HepG2 (cell line): ENCODE results near the gene CCDC174. TPM values are rescaled to one million over a fixed set of nuclear protein-coding genes. Genes with fewer than 3 reads are reported as not detected.

Experiments used
- ATAC-seq: fragments of 200-7000 bp; cut with Tn5 transposase; 3 replicates; pipeline ENCODE4 v1.9.1; 2020; ENCODE audit warnings: mild to moderate bottlenecking, moderate library complexity
- BruUV-seq: library from RNA; stranded (reverse); fragments of 400-500 nt; replicated peaks from 2 replicates; lab custom pipeline; 2021; lab: Mats Ljungman, UMichigan
- CTCF ChIA-PET: fragments of 300-600 bp; formaldehyde crosslinking; extraction: SDS; loops from one replicate; lab custom pipeline; 2021; ENCODE audit warnings: low total read pairs, inconsistent platforms, low intra/inter-chr PET ratio; lab: Yijun Ruan, JAX
- POLR2A ChIA-PET: fragments of 350-600 bp; sonication (Branson Sonifier 250); formaldehyde crosslinking; loops from one replicate; lab custom pipeline; 2020; ENCODE audit warnings: antibody characterized with exemption, inconsistent platforms; lab: Yijun Ruan, JAX
- DNase-seq: peaks from one replicate; pipeline ENCODE4 v3.0.0-alpha.2; 2015; ENCODE audit warnings: low spot score
- FAIRE-seq: peaks from 3 replicates; lab custom pipeline; 2011; peaks lifted over from hg19 to GRCh38; lab: Jason Lieb, UNC
- H2AFZ ChIP-seq: one replicate; pipeline ENCODE4 v1.6.1; 2011; ENCODE audit warnings: low read length, inconsistent platforms
- H3K27ac ChIP-seq: fragments of 300-600 bp; 3 replicates; pipeline ENCODE4 v1.8.0; 2011; ENCODE audit warnings: mixed run types, mild to moderate bottlenecking, mixed read lengths, low read length, inconsistent platforms; ENCODE audit not compliant: insufficient read depth; ENCODE audit errors: extremely low read length
- H3K27me3 ChIP-seq, 2 experiments: fragments of 200-600 bp in 1 of 2; 2 replicates in 1 of 2; 3 replicates in 1 of 2; pipeline versions ENCODE4 v1.6.0 to v1.8.0; 2011; ENCODE audit warnings: low read length in 2 of 2, mild to moderate bottlenecking in 2 of 2, moderate library complexity in 2 of 2, inconsistent platforms in 1 of 2; ENCODE audit not compliant: insufficient read depth in 2 of 2, control insufficient read depth in 1 of 2
- H3K36me3 ChIP-seq, 2 experiments: fragments of 200-600 bp in 1 of 2; replicated peaks in 1 of 2; 2 replicates in 1 of 2; 3 replicates in 1 of 2; pipeline versions ENCODE4 v1.5.1 to v1.8.0; 2011; ENCODE audit warnings: low read length in 2 of 2, inconsistent platforms in 1 of 2; ENCODE audit not compliant: insufficient read depth in 2 of 2, control insufficient read depth in 1 of 2
- H3K4me1 ChIP-seq: 2 replicates; pipeline ENCODE4 v1.5.1; 2012; ENCODE audit warnings: low read length, inconsistent platforms; ENCODE audit not compliant: insufficient read depth
- H3K4me2 ChIP-seq: 2 replicates; pipeline ENCODE4 v1.6.0; 2011; ENCODE audit warnings: low read depth, low read length, inconsistent platforms
- H3K4me3 ChIP-seq, 3 experiments: fragments of 200-600 bp in 1 of 3; sonication (generic), shearing (Covaris generic) in 1 of 3; replicated peaks in 1 of 3; 2 replicates each; pipeline ENCODE4 v1.5.1; 2011 to 2016; ENCODE audit warnings: low read length in 3 of 3, inconsistent platforms in 2 of 3, low read depth in 2 of 3, mild to moderate bottlenecking in 2 of 3, control low read depth in 1 of 3, mixed read lengths in 1 of 3; ENCODE audit not compliant: insufficient read depth in 1 of 3
- H3K79me2 ChIP-seq: one replicate; pipeline ENCODE4 v1.6.1; 2011; ENCODE audit warnings: low read length, inconsistent platforms; ENCODE audit not compliant: insufficient read depth
- H3K9ac ChIP-seq: 2 replicates; pipeline ENCODE4 v1.6.0; 2011; ENCODE audit warnings: mild to moderate bottlenecking, low read depth, low read length, inconsistent platforms; ENCODE audit not compliant: insufficient read depth
- H3K9me3 ChIP-seq: 2 replicates; pipeline ENCODE4 v1.5.1; 2012; ENCODE audit warnings: mild to moderate bottlenecking, low read length
- H4K20me1 ChIP-seq: 2 replicates; pipeline ENCODE4 v1.6.0; 2011; ENCODE audit warnings: inconsistent platforms, mild to moderate bottlenecking, low read length, moderate library complexity; ENCODE audit not compliant: insufficient read depth
- CBX2 ChIP-seq, 2 experiments: fragments of 200-600 bp in 1 of 2; sonication (generic); formaldehyde crosslinking in 1 of 2; IDR thresholded peaks; 2 replicates each; pipeline versions ENCODE4 v1.7.0 to v1.8.1; 2018 to 2022; ENCODE audit warnings: low read depth in 2 of 2, low read length in 1 of 2, mild to moderate bottlenecking in 1 of 2, missing genetic modification reagents in 1 of 2
- CHCHD3 ChIP-seq: sonication (generic); formaldehyde crosslinking; IDR thresholded peaks from 2 replicates; pipeline ENCODE4 v1.8.0; 2022; ENCODE audit warnings: mild to moderate bottlenecking, missing genetic modification reagents, moderate library complexity
- EHMT2 ChIP-seq: fragments of 200-600 bp; sonication (generic); IDR thresholded peaks from 2 replicates; pipeline ENCODE4 v1.7.0; 2017; ENCODE audit warnings: antibody characterized with exemption, low read depth, low read length, borderline replicate concordance
- HNRNPUL1 ChIP-seq: fragments of 200-400 bp; formaldehyde crosslinking; IDR thresholded peaks from 2 replicates; pipeline ENCODE4 v1.6.1; 2017; ENCODE audit warnings: low read depth, mild to moderate bottlenecking, low read length, moderate library complexity
- MED1 ChIP-seq: sonication (generic); formaldehyde crosslinking; IDR thresholded peaks from 2 replicates; pipeline ENCODE4 v1.4.0; 2020; ENCODE audit warnings: missing genetic modification reagents
- MIER2 ChIP-seq: IDR thresholded peaks from 2 replicates; pipeline ENCODE4 v1.6.1; 2016; ENCODE audit warnings: missing biosample characterization, missing genetic modification reagents
- NCOR1 ChIP-seq: fragments of 200-600 bp; sonication (generic); IDR thresholded peaks from 2 replicates; pipeline ENCODE4 v1.7.0; 2017; ENCODE audit warnings: antibody characterized with exemption, low read length, borderline replicate concordance
- PHF20 ChIP-seq: sonication (generic); formaldehyde crosslinking; IDR thresholded peaks from 2 replicates; pipeline ENCODE4 v1.5.0; 2020; ENCODE audit warnings: mild to moderate bottlenecking, missing genetic modification reagents
- REPIN1 ChIP-seq: sonication (generic); formaldehyde crosslinking; IDR thresholded peaks from 2 replicates; pipeline ENCODE4 v1.8.0; 2022; ENCODE audit warnings: missing genetic modification reagents, low read depth, mild to moderate bottlenecking, borderline replicate concordance
- RFXAP ChIP-seq: sonication (generic); formaldehyde crosslinking; IDR thresholded peaks from 2 replicates; pipeline ENCODE4 v1.4.0; 2020; ENCODE audit warnings: missing genetic modification reagents, borderline replicate concordance
- RORA ChIP-seq: sonication (generic); formaldehyde crosslinking; IDR thresholded peaks from 2 replicates; pipeline ENCODE4 v1.5.0; 2020; ENCODE audit warnings: mild to moderate bottlenecking, missing genetic modification reagents, moderate library complexity
- SMARCC2 ChIP-seq: fragments of 450-650 bp; IDR thresholded peaks from 2 replicates; pipeline ENCODE4 v1.6.1; 2017; ENCODE audit warnings: antibody characterized with exemption, mild to moderate bottlenecking
- SP2 ChIP-seq: sonication (generic); formaldehyde crosslinking; IDR thresholded peaks from 2 replicates; pipeline ENCODE4 v1.5.1; 2020; ENCODE audit warnings: mild to moderate bottlenecking, missing genetic modification reagents
- XBP1 ChIP-seq: sonication (generic); formaldehyde crosslinking; IDR thresholded peaks from 2 replicates; pipeline ENCODE4 v1.5.0; 2020; ENCODE audit warnings: missing genetic modification reagents
- ZNF207 ChIP-seq: fragments of 450-650 bp; IDR thresholded peaks from 2 replicates; pipeline ENCODE4 v1.6.1; 2016; ENCODE audit warnings: antibody characterized with exemption, borderline replicate concordance
- ZNF512 ChIP-seq: sonication (generic); formaldehyde crosslinking; IDR thresholded peaks from 2 replicates; pipeline ENCODE4 v1.4.0; 2020; ENCODE audit warnings: mild to moderate bottlenecking, missing genetic modification reagents
- ZNF543 ChIP-seq: sonication (generic); formaldehyde crosslinking; IDR thresholded peaks from 2 replicates; pipeline ENCODE4 v1.4.0; 2020; ENCODE audit warnings: mild to moderate bottlenecking, missing genetic modification reagents
- ZSCAN29 ChIP-seq: sonication (generic); formaldehyde crosslinking; conservative IDR thresholded peaks from 2 replicates; pipeline ENCODE4 v1.4.0; 2020; ENCODE audit warnings: mild to moderate bottlenecking, missing genetic modification reagents
- WGBS: methylation state at CpG from one replicate; pipeline ENCODE4 v1.1.6; 2017; ENCODE audit warnings: low lambda C conversion rate; 5-methylcytosine and 5-hydroxymethylcytosine counted together
- in situ Hi-C: cut with HindIII; loops from 2 replicates; pipeline ENCODE4 v1.10.0; 2017; ENCODE audit warnings: low pct_unique_long_range_greater_than_20kb; ENCODE audit not compliant: extremely low pct_ligation_motif_present
- intact Hi-C: fragments of 100-400 bp; cut with micrococcal nuclease; formaldehyde crosslinking; loops from one replicate; pipeline ENCODE4 v1.10.0; 2022; ENCODE audit not compliant: unreplicated experiment
- polyA plus RNA-seq, 8 experiments: library from polyadenylated mRNA; depleted of rRNA in 3 of 8; stranded (reverse) in 7 of 8; unstranded in 1 of 8; fragments of >200 nt; fragmentation: Illumina TruSeq in 4 of 8; extraction: Trizol in 4 of 8; gene quantifications; 2 replicates each; pipeline versions ENCODE4 v1.2.1 to v1.2.3, GENCODE V29; 2011 to 2016; ENCODE audit warnings: low read depth in 4 of 8, missing spikeins in 1 of 8, mixed read lengths in 1 of 8; ENCODE audit not compliant: insufficient read depth in 1 of 8
- total RNA-seq, 5 experiments: library from RNA; depleted of rRNA; stranded (reverse); fragments of >200 nt; fragmentation: Illumina TruSeq; extraction: Trizol; gene quantifications; 2 replicates each; pipeline ENCODE4 v1.2.3, GENCODE V29; 2016; ENCODE audit warnings: low read depth in 1 of 5
- TF ChIP-seq, protein P1 (sequence below): sonication (generic); formaldehyde crosslinking; IDR thresholded peaks from 2 replicates; pipeline ENCODE4 v1.4.0; 2020; ENCODE audit warnings: mild to moderate bottlenecking, missing genetic modification reagents
- TF ChIP-seq, protein P2 (sequence below): IDR thresholded peaks from 2 replicates; pipeline ENCODE4 v1.6.1; 2016

The CCDC174 gene
- total and polyA plus RNA-seq, 2 of the 13 experiments (the other 11 are each of a cell fraction or from before 2014, with no cell fraction given) = 5.4 to 11.0 TPM

- TF ChIP-seq MIER2 (CRISPR knock-in tag) = no peak
- TF ChIP-seq, protein P1, sequence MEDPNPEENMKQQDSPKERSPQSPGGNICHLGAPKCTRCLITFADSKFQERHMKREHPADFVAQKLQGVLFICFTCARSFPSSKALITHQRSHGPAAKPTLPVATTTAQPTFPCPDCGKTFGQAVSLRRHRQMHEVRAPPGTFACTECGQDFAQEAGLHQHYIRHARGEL (CRISPR knock-in tag) = no peak
- TF ChIP-seq ZNF512 = no peak
- no peak for TF ChIP-seq PHF20 (CRISPR knock-in tag)
- TF ChIP-seq SP2 = no peak
- TF ChIP-seq ZSCAN29 (CRISPR knock-in tag) = no peak
- no peak for TF ChIP-seq HNRNPUL1
- TF ChIP-seq RORA = no peak
- no peak for TF ChIP-seq MED1 (CRISPR knock-in tag)
- no peak for TF ChIP-seq XBP1 (CRISPR knock-in tag)
- TF ChIP-seq REPIN1 (CRISPR knock-in tag) = no peak
- TF ChIP-seq CHCHD3 (CRISPR knock-in tag) = no peak
- no peak for TF ChIP-seq ZNF207
- no peak for TF ChIP-seq ZNF543
- TF ChIP-seq RFXAP (CRISPR knock-in tag) = no peak
- TF ChIP-seq, protein P2, sequence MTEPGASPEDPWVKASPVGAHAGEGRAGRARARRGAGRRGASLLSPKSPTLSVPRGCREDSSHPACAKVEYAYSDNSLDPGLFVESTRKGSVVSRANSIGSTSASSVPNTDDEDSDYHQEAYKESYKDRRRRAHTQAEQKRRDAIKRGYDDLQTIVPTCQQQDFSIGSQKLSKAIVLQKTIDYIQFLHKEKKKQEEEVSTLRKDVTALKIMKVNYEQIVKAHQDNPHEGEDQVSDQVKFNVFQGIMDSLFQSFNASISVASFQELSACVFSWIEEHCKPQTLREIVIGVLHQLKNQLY (CRISPR knock-in tag) = no peak
- no peak for TF ChIP-seq EHMT2
- TF ChIP-seq NCOR1 = no peak
- no peak for TF ChIP-seq CBX2 (IDR thresholded peaks at IDR 0.05; ENCODE audit: low read depth, low read length)
- no peak for TF ChIP-seq CBX2 (CRISPR knock-in tag; IDR thresholded peaks at IDR 0.05; ENCODE audit: low read depth)
- no peak for TF ChIP-seq SMARCC2
- ATAC-seq (no peak), DNase-seq (no peak), FAIRE-seq (no peak)
- no peaks in the 10 kb centered on the region for H3K79me2 ChIP-seq
- H3K4me1 ChIP-seq = no peaks in the 10 kb centered on the region
- H3K4me3 ChIP-seq = no peak overlapping the region
- WGBS = 32% methylated on average over 7 of the region's 7 CpGs
- POLR2A ChIA-PET = no interaction called here
- intact Hi-C loops = no loop called here
- no peaks in the 10 kb centered on the region for H4K20me1 ChIP-seq
- no peak overlapping the region for H3K27ac ChIP-seq
- H3K9me3 ChIP-seq = no peaks in the 10 kb centered on the region
- BruUV-seq = no TSS peak
- in situ Hi-C loops = no loop called here
- no peak overlapping the region for H3K4me2 ChIP-seq
- H3K9ac ChIP-seq = no peak overlapping the region
- H3K36me3 ChIP-seq = no peaks in the 10 kb centered on the region
- H3K27me3 ChIP-seq = peaks cover 0 to 8% of the 10 kb centered on the region in 2 experiments; a peak in 2 of 5 replicates
- CTCF ChIA-PET = no interaction called here
- no peak overlapping the region for H2AFZ ChIP-seq
These were observed 37.9 kb downstream of the CCDC174 start for GRCh38 chr3:14689247-14689980.
